Suprapubic skin (tissue), 4 donors: ENCODE results near the gene CCL27. TPM values are rescaled to one million over a fixed set of nuclear protein-coding genes. Genes with fewer than 3 reads are reported as not detected.

Source experiments
- DNase-seq, 2 donors: peaks; one replicate each; pipeline ENCODE4 v3.0.0-alpha.2; 2019; ENCODE audit warnings: low spot score in 2 of 2
- H3K27ac ChIP-seq: fragments of 200-600 bp; sonication (generic); one replicate; pipeline ENCODE4 v1.5.1; 2019
- H3K27me3 ChIP-seq: fragments of 200-600 bp; sonication (generic); one replicate; pipeline ENCODE4 v1.5.1; 2019
- H3K36me3 ChIP-seq: fragments of 200-600 bp; sonication (generic); one replicate; pipeline ENCODE4 v1.5.1; 2019
- H3K4me1 ChIP-seq: fragments of 200-600 bp; sonication (generic); one replicate; pipeline ENCODE4 v1.5.1; 2019
- H3K4me3 ChIP-seq: fragments of 200-600 bp; sonication (generic); one replicate; pipeline ENCODE4 v1.5.1; 2019; ENCODE audit warnings: mild to moderate bottlenecking
- H3K9me3 ChIP-seq: fragments of 200-600 bp; sonication (generic); one replicate; pipeline ENCODE4 v1.5.1; 2019
- EP300 ChIP-seq: sonication (generic); formaldehyde crosslinking; IDR thresholded peaks from one replicate; pipeline ENCODE4 v1.6.1; 2017; ENCODE audit warnings: antibody characterized with exemption
- POLR2A ChIP-seq, 2 donors: fragments of 450-650 bp; IDR thresholded peaks; one replicate each; pipeline ENCODE4 v1.6.1; 2017; ENCODE audit warnings: antibody characterized with exemption in 2 of 2, mild to moderate bottlenecking in 2 of 2, moderate library complexity in 2 of 2
- POLR2AphosphoS5 ChIP-seq, 3 donors: sonication (generic); formaldehyde crosslinking; IDR thresholded peaks; one replicate each; pipeline ENCODE4 v1.6.1; 2017; ENCODE audit warnings: antibody characterized with exemption in 3 of 3
- WGBS: methylation state at CpG from one replicate; pipeline ENCODE4 v1.1.5; 2018; 5-methylcytosine and 5-hydroxymethylcytosine counted together
- total RNA-seq, 4 donors: library from RNA; depleted of rRNA; stranded (reverse); fragments of >200 nt; gene quantifications; one replicate each; pipeline ENCODE4 v1.1.0, GENCODE V29; 2016
- TF ChIP-seq, protein P1 (sequence below), 2 donors: fragments of 200-600 bp in 1 of 2; fragments of 450-650 bp in 1 of 2; sonication (generic) in 1 of 2; IDR thresholded peaks; one replicate each; pipeline ENCODE4 v1.5.1; 2016 to 2019; ENCODE audit warnings: antibody characterized with exemption in 2 of 2, mild to moderate bottlenecking in 1 of 2, moderate library complexity in 1 of 2

Gene CCL27
- total RNA-seq, 4 donors from 2014 or later = 169 to 357 (median 233) TPM

DNA sequence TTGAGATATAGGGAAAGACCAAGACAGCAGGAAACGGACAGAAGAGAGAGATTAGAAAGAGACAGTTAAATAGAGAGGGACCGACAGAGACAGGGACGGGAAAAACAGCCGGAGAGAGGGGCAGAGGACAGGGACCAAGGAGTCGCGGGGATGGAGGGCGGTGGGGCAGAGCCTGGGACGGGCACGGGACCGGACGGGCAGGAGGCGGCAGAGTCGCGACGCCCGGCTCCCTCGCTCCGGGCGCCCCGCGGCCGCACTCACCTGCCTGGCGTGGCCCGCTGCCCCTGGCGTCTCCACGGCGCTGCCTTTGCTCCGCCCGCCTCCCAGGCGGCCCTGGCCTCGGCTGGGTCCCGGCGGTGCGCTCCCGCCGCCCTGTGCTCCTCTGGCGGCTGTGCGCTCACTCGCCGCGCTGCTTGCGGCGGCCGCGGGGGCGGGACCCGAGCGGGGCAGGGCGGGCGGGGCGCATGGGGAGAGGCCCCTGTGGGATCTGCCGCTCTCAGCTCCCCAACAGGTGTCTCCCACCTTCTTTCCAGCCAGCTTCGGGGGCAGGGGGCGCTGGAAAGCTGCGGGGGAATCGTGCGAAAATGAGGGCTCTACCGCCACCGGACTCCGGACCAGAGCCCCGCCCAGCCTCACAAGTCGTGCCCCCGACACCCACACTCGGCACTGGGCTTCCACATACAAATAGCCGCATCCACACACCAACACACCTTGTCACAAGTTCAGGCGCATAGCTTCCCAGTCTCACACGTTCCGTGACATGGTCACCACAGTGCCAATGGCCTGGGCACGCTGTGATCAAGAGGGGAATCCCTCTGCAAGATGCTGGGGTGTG is 33.6 kb downstream of the CCL27 start, which contains the start of gene ARID3C:
ARID3C (minus strand) TSS at position 411 of the 835 bp plus-strand sequence. CDS start 1,052 bp downstream, outside the sequence.
- no peak for DNase-seq
- Histone ChIP-seq H3K4me1 (peaks cover 18% of the 10 kb centered on the region), H3K4me3 (peak within 1 kb of the TSS; percentile 50), H3K36me3 (no peaks in the 10 kb centered on the region), H3K27ac (no peak within 1 kb of the TSS), H3K9me3 (no peaks in the 10 kb centered on the region), H3K27me3 (peaks cover 69% of the 10 kb centered on the region)
- 1% methylated on average over 35 of the region's 69 CpGs for WGBS
- TF ChIP-seq POLR2AphosphoS5 (IDR thresholded peaks at IDR 0.05) (no peak), POLR2A (IDR thresholded peaks at IDR 0.05) (no peak), EP300 (no peak)
- TF ChIP-seq, protein P1, sequence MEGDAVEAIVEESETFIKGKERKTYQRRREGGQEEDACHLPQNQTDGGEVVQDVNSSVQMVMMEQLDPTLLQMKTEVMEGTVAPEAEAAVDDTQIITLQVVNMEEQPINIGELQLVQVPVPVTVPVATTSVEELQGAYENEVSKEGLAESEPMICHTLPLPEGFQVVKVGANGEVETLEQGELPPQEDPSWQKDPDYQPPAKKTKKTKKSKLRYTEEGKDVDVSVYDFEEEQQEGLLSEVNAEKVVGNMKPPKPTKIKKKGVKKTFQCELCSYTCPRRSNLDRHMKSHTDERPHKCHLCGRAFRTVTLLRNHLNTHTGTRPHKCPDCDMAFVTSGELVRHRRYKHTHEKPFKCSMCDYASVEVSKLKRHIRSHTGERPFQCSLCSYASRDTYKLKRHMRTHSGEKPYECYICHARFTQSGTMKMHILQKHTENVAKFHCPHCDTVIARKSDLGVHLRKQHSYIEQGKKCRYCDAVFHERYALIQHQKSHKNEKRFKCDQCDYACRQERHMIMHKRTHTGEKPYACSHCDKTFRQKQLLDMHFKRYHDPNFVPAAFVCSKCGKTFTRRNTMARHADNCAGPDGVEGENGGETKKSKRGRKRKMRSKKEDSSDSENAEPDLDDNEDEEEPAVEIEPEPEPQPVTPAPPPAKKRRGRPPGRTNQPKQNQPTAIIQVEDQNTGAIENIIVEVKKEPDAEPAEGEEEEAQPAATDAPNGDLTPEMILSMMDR (IDR thresholded peaks at IDR 0.05) = no peak

DNA sequence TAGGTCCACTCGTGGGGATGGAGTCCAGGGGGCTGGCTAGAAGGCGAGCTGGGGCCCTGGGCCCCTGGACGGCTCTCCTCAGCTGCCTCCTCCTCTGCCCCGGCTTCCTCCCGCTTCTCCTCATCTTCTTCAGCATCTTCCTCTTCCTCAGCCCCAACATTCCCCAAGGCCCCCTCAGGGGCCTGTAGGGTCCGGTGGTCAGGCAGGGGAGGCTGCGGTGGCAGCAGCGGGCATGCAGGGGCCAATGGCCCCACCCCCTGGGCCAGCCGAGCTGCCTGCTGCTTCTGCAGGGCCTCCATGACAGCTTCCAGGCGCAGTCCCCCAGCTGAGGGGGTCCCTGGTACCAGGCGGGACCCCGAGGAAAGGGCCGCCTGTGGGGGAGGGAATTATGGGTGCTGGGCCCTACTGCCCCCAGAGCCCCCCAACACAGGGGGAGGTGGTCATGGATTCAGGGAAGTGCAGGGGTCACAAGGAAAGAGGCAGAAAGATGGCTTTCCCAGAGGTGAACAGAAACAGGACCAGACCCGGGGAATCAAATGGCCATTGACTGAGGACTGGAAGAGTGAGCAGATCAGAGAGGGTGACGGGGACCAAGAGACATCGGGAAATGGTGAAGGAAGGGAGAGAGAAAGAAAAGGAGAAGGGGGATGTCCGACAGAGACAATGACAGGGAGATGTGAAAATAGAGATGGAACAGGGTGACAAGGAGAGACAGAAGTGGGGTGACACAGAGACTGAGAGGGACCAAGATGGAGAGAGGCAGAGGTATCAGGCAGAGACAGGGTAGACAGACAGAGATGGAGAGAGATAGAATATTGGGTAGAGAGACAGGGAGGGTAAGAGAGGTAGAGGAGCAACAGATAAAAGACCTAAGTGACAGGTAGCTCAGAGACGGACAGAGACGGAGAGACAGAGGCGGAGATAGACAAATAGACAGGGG is 34.5 kb downstream of the CCL27 start:
- no peak for TF ChIP-seq POLR2A (IDR thresholded peaks at IDR 0.05)
- TF ChIP-seq, protein P1 (IDR thresholded peaks at IDR 0.05) = no peak
- no peak for TF ChIP-seq POLR2AphosphoS5 (IDR thresholded peaks at IDR 0.05)
- TF ChIP-seq EP300 = no peak
- Histone ChIP-seq H3K27me3 (peaks cover 77% of the 10 kb centered on the region), H3K9me3 (no peaks in the 10 kb centered on the region), H3K4me1 (peaks cover 24% of the 10 kb centered on the region), H3K27ac (no peak overlapping the region), H3K36me3 (no peaks in the 10 kb centered on the region), H3K4me3 (peak overlapping the region; percentile 50)
- WGBS = 71% methylated on average over 20 of the region's 20 CpGs
- DNase-seq = no peak

DNA sequence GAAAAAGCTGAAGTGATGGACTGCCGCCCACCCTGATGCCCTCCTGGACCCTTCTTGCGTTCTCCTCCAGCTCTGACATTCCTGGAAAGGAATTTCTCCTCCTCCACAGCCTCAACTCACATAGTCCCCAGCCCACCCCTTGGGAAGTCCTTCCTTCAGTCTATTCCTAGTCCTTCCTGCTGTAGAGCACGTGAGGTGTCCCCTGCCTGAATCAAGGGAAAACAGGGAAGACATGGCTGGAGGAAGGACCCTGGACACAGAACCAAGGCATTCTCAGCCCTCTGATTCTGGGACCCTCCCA is 37.3 kb downstream of the CCL27 start:
- Histone ChIP-seq H3K27me3 (peaks cover 76% of the 10 kb centered on the region), H3K4me3 (no peak overlapping the region), H3K27ac (no peak overlapping the region), H3K36me3 (no peaks in the 10 kb centered on the region), H3K9me3 (no peaks in the 10 kb centered on the region), H3K4me1 (peaks cover 41% of the 10 kb centered on the region)
- TF ChIP-seq POLR2AphosphoS5 (IDR thresholded peaks at IDR 0.05) = no peak
- no peak for TF ChIP-seq POLR2A (IDR thresholded peaks at IDR 0.05)
- no peak for TF ChIP-seq EP300
- TF ChIP-seq, protein P1 (IDR thresholded peaks at IDR 0.05) = no peak
- 80% methylated on average over 3 of the region's 3 CpGs for WGBS
- no peak for DNase-seq

DNA sequence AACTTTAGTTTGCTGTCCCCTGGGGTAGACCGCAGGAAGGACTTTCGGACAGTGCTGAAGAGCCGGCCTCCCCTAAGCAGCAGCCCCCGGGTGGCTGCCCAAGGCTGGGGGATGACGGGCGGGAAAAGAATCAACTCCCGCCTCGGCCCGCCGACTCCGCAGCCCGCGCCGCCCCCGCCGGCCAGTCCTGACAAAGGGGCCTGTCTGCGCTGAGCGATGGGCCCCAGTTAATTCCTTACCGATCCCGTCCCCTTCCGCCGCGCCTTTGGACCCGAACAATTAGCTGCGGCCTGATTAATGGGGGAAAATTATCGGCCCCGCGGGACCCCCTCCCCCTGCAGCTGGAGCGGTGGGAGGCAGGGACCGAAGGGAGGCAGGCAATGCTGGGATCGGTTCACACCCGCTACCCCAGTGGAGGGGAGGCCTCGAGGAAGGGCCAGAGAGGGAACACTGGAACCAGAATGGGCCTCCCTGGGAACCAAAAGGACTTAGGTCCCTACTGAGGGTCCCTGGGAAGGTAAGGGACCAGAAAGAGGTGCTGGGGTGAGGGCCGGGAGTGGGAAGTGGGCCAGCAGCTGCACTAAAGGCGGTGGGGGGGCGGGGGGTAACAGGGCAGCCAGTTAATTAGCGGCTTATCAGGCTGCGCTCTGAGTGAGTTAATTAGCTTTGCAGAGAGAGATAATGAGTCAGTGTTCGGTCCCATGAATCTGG is 37.8 kb downstream of the CCL27 start:
- no peak for DNase-seq
- Histone ChIP-seq H3K27me3 (peaks cover 71% of the 10 kb centered on the region), H3K4me1 (peaks cover 45% of the 10 kb centered on the region), H3K36me3 (no peaks in the 10 kb centered on the region), H3K9me3 (no peaks in the 10 kb centered on the region), H3K27ac (no peak overlapping the region), H3K4me3 (no peak overlapping the region)
- TF ChIP-seq POLR2AphosphoS5 (IDR thresholded peaks at IDR 0.05) (no peak), POLR2A (IDR thresholded peaks at IDR 0.05) (no peak), EP300 (no peak)
- TF ChIP-seq, protein P1 (IDR thresholded peaks at IDR 0.05) = no peak
- WGBS = 46% methylated on average over 24 of the region's 39 CpGs
